ENCODE measurements around the gene CPD. TPM values are rescaled to one million over a fixed set of nuclear protein-coding genes. Genes with fewer than 3 reads are reported as not detected.

The CPD gene
- total and polyA plus RNA-seq, 4 donors, result 19.1 to 139 (median 58.8) TPM

GRCh38 chr17:30483159-30483558, 104.4 kb downstream of the CPD start:
- no peaks in the 10 kb centered on the region for H3K9me3 ChIP-seq (ENCODE audit: control insufficient read depth in 4 of 4, low read length in 3 of 4)
- no peak overlapping the region for H3K9ac ChIP-seq (ENCODE audit: low read depth in 1 of 2, low read length in 2 of 2)
- DNase-seq (ENCODE audit: low spot score), result no peak
- H3K27ac ChIP-seq (ENCODE audit: low read depth in 1 of 2, low read length in 2 of 2), result no peak overlapping the region
- no peaks in the 10 kb centered on the region for H3K27me3 ChIP-seq (ENCODE audit: control insufficient read depth in 4 of 4, insufficient read depth in 4 of 4, low read length in 3 of 4)
- H3K4me3 ChIP-seq (ENCODE audit: low read depth in 1 of 3, low read length in 3 of 3), result no peak overlapping the region
- H3K4me1 ChIP-seq (ENCODE audit: control insufficient read depth in 4 of 4, insufficient read depth in 4 of 4, low read length in 3 of 4), result peaks cover 3 to 9% (median 4%) of the 10 kb centered on the region in 4 donors
- no peak for TF ChIP-seq RXRA (IDR thresholded peaks at IDR 0.05)
- no peak for TF ChIP-seq MAX (IDR thresholded peaks at IDR 0.05)
- no peak for TF ChIP-seq HNF4G (IDR thresholded peaks at IDR 0.05)
- TF ChIP-seq ATF3 (IDR thresholded peaks at IDR 0.05), result no peak
- no peak for TF ChIP-seq RAD21 (IDR thresholded peaks at IDR 0.05)
- TF ChIP-seq TAF1 (conservative IDR thresholded peaks at IDR 0.05), result no peak
- no peak for TF ChIP-seq JUND (IDR thresholded peaks at IDR 0.05)
- TF ChIP-seq NR2F2 (IDR thresholded peaks at IDR 0.05), result no peak
- no peak for TF ChIP-seq GABPA (IDR thresholded peaks at IDR 0.05 in 1 of 2, conservative IDR thresholded peaks at IDR 0.05 in 1 of 2)
- no peak for TF ChIP-seq EGR1 (IDR thresholded peaks at IDR 0.05; ENCODE audit: low read depth in 2 of 2)
- TF ChIP-seq YY1 (IDR thresholded peaks at IDR 0.05), result no peak
- peaks cover 5 to 61% (median 44%) of the 10 kb centered on the region in 4 donors for H3K36me3 ChIP-seq (ENCODE audit: control insufficient read depth in 4 of 4, insufficient read depth in 3 of 4, low read depth in 1 of 4, low read length in 3 of 4)
- 96% methylated on average over 1 of the region's 1 CpG for WGBS

- Histone ChIP-seq H3K9ac (ENCODE audit: low read depth in 1 of 2, low read length in 2 of 2) (no peak overlapping the region), H3K27me3 (ENCODE audit: control insufficient read depth in 4 of 4, insufficient read depth in 4 of 4, low read length in 3 of 4) (no peaks in the 10 kb centered on the region), H3K36me3 (ENCODE audit: control insufficient read depth in 4 of 4, insufficient read depth in 3 of 4, low read depth in 1 of 4, low read length in 3 of 4) (peaks cover 6 to 78% (median 62%) of the 10 kb centered on the region in 4 donors), H3K27ac (ENCODE audit: low read depth in 1 of 2, low read length in 2 of 2) (no peak overlapping the region), H3K4me3 (ENCODE audit: low read depth in 1 of 3, low read length in 3 of 3) (no peak overlapping the region), H3K4me1 (ENCODE audit: control insufficient read depth in 4 of 4, insufficient read depth in 4 of 4, low read length in 3 of 4) (no peaks in the 10 kb centered on the region), H3K9me3 (ENCODE audit: control insufficient read depth in 4 of 4, low read length in 3 of 4) (no peaks in the 10 kb centered on the region)
- 72% methylated on average over 2 of the region's 2 CpGs for WGBS
- DNase-seq (ENCODE audit: low spot score), result no peak
- TF ChIP-seq HNF4G (IDR thresholded peaks at IDR 0.05) (no peak), SP1 (IDR thresholded peaks at IDR 0.05) (no peak), GABPA (IDR thresholded peaks at IDR 0.05 in 1 of 2, conservative IDR thresholded peaks at IDR 0.05 in 1 of 2) (no peak), EGR1 (IDR thresholded peaks at IDR 0.05; ENCODE audit: low read depth in 2 of 2) (no peak), CTCF (IDR thresholded peaks at IDR 0.05; ENCODE audit: low read depth, low read length, missing input control) (no peak), RAD21 (IDR thresholded peaks at IDR 0.05) (no peak), YY1 (IDR thresholded peaks at IDR 0.05) (no peak), NR2F2 (IDR thresholded peaks at IDR 0.05) (no peak), ZBTB33 (IDR thresholded peaks at IDR 0.05) (no peak), MAX (IDR thresholded peaks at IDR 0.05) (no peak), FOXA1 (IDR thresholded peaks at IDR 0.05) (no peak), TAF1 (conservative IDR thresholded peaks at IDR 0.05) (no peak), FOXA2 (IDR thresholded peaks at IDR 0.05) (no peak), ATF3 (IDR thresholded peaks at IDR 0.05) (no peak), HNF4A (conservative IDR thresholded peaks at IDR 0.05) (no peak), REST (IDR thresholded peaks at IDR 0.05) (no peak), RXRA (IDR thresholded peaks at IDR 0.05) (no peak), JUND (IDR thresholded peaks at IDR 0.05) (no peak)
Observed at GRCh38 chr17:30493780-30494179, 115.1 kb downstream of the CPD start.
